ENCODE data around the gene NPM1. TPM values are rescaled to one million over a fixed set of nuclear protein-coding genes. Genes with fewer than 3 reads are reported as not detected.
A peak's percentile ranks its signal among the peaks of the same experiment; 100 is the strongest.

Gene NPM1
- total RNA-seq, 1 experiment from 2014 or later, result 3,530 TPM

GRCh38 chr5:171387970-171388815 lies 544 bp downstream of the NPM1 start:
- H3K36me3 Mint-ChIP-seq, result peaks cover 53% of the 10 kb centered on the region
- ChIA-PET POLR2A (interaction anchor here (0.6 to 1.0 kb wide), 5 partner anchors 12 to 132 kb away, joined by 3 read pairs; no protein-coding TSS in a partner anchor), CTCF (interaction anchor here (0.6 to 1.4 kb wide), 3 partner anchors 23 to 70 kb away, joined by 3 to 6 read pairs (median 5); no protein-coding TSS in a partner anchor)
- no peaks in the 10 kb centered on the region; the same call in 1 of the 2 replicates for H3K27me3 Mint-ChIP-seq (ENCODE audit: low read depth)
- peak overlapping the region; percentile 98 for H3K4me3 Mint-ChIP-seq
- H3K27ac Mint-ChIP-seq, result peak overlapping the region; percentile 99
- DNase-seq (ENCODE audit: low spot score) (peak; percentile 60), ATAC-seq (peak; percentile 2; the same call in 1 of the 2 replicates)
- H3K9me3 Mint-ChIP-seq, result no peaks in the 10 kb centered on the region
- H3K4me1 Mint-ChIP-seq, result peaks cover 36% of the 10 kb centered on the region
- TF ChIP-seq ZNF138 (CRISPR knock-in tag; conservative IDR thresholded peaks at IDR 0.05), result no peak
- TF ChIP-seq TCF7 (CRISPR knock-in tag; IDR thresholded peaks at IDR 0.05; ENCODE audit: low read depth), result no peak
- no peak for TF ChIP-seq ATF2 (CRISPR knock-in tag; IDR thresholded peaks at IDR 0.05; ENCODE audit: borderline replicate concordance, low read depth)
- 0 out of 2 replicates have a peak, but pooled peaks have one; percentile 48 for TF ChIP-seq CBFB (CRISPR knock-in tag; IDR thresholded peaks at IDR 0.05; ENCODE audit: low read depth)
- TF ChIP-seq ELF4 (CRISPR knock-in tag; IDR thresholded peaks at IDR 0.05; ENCODE audit: low read depth), result no peak
- no peak for TF ChIP-seq IRF2 (CRISPR knock-in tag; IDR thresholded peaks at IDR 0.05; ENCODE audit: borderline replicate concordance, low read depth)
- no peak for TF ChIP-seq TP53 (CRISPR knock-in tag; IDR thresholded peaks at IDR 0.05)
- TF ChIP-seq MAX (CRISPR knock-in tag; IDR thresholded peaks at IDR 0.05), result peak; percentile 94
- 0 out of 2 replicates have a peak, but pooled peaks have one; percentile 32 for TF ChIP-seq TEAD4 (CRISPR knock-in tag; IDR thresholded peaks at IDR 0.05)
- no peak for TF ChIP-seq OVOL2 (CRISPR knock-in tag; IDR thresholded peaks at IDR 0.05; ENCODE audit: borderline replicate concordance)
- TF ChIP-seq ZNF219 (CRISPR knock-in tag; IDR thresholded peaks at IDR 0.05; ENCODE audit: borderline replicate concordance), result no peak
- TF ChIP-seq HMGA2 (CRISPR knock-in tag; IDR thresholded peaks at IDR 0.05), result no peak
- no peak for TF ChIP-seq ETV6 (CRISPR knock-in tag; IDR thresholded peaks at IDR 0.05)
- no peak for TF ChIP-seq PRDM15 (CRISPR knock-in tag; IDR thresholded peaks at IDR 0.05)
- TF ChIP-seq ATF6 (CRISPR knock-in tag; IDR thresholded peaks at IDR 0.05), result 0 out of 2 replicates have a peak, but pooled peaks have one; percentile 71
- no peak; the same call in 1 of the 2 replicates for TF ChIP-seq CREM (CRISPR knock-in tag; IDR thresholded peaks at IDR 0.05)
- TF ChIP-seq RORB (CRISPR knock-in tag; IDR thresholded peaks at IDR 0.05), result peak; percentile 67
- TF ChIP-seq AFF4 (CRISPR knock-in tag; IDR thresholded peaks at IDR 0.05; ENCODE audit: borderline replicate concordance), result no peak
- TF ChIP-seq ATF1 (CRISPR knock-in tag; IDR thresholded peaks at IDR 0.05), result no peak; the same call in 1 of the 2 replicates
- no peak for TF ChIP-seq MXD4 (CRISPR knock-in tag; IDR thresholded peaks at IDR 0.05; ENCODE audit: borderline replicate concordance)
- no peak for TF ChIP-seq GTF2I (CRISPR knock-in tag; conservative IDR thresholded peaks at IDR 0.05)
- no peak for TF ChIP-seq SOX15 (CRISPR knock-in tag; IDR thresholded peaks at IDR 0.05)
- no peak for TF ChIP-seq STAT6 (CRISPR knock-in tag; conservative IDR thresholded peaks at IDR 0.05; ENCODE audit: low read depth)
